IMR-90 (cell line): ENCODE measurements around the gene MT1G.
"Not testable (repeated sequence)": the region's sequence is repeated elsewhere in the genome, so short reads cannot be mapped to it uniquely, and the experiment has no call there.

Source experiments
- BHLHE40 ChIP-seq: fragments of 150-350 bp; IDR thresholded peaks from 2 replicates; pipeline ENCODE4 v1.6.1; 2016; ENCODE audit warnings: mild to moderate bottlenecking, low read depth, low read length
- CTCF ChIP-seq: conservative IDR thresholded peaks from 2 replicates; pipeline ENCODE4 v1.5.1; 2012; ENCODE audit warnings: mild to moderate bottlenecking, low read depth, low read length, improper control_type of control experiment
- FOS ChIP-seq: fragments of 150-350 bp; IDR thresholded peaks from 2 replicates; pipeline ENCODE4 v1.6.1; 2016; ENCODE audit warnings: low read depth, low read length
- MAFK ChIP-seq: IDR thresholded peaks from 2 replicates; pipeline ENCODE4 v1.6.1; 2012; ENCODE audit warnings: low read depth, low read length, improper control_type of control experiment
- MAZ ChIP-seq: IDR thresholded peaks from 2 replicates; pipeline ENCODE4 v1.6.1; 2012; ENCODE audit warnings: low read depth, mild to moderate bottlenecking, low read length, improper control_type of control experiment, moderate library complexity, borderline replicate concordance
- POLR2A ChIP-seq: IDR thresholded peaks from 2 replicates; pipeline ENCODE4 v1.6.1; 2012; ENCODE audit warnings: mild to moderate bottlenecking, low read depth, low read length
- RAD21 ChIP-seq: IDR thresholded peaks from 2 replicates; pipeline ENCODE4 v1.6.1; 2012; ENCODE audit warnings: low read length, improper control_type of control experiment
- RCOR1 ChIP-seq: IDR thresholded peaks from 2 replicates; pipeline ENCODE4 v1.6.1; 2012; ENCODE audit warnings: mild to moderate bottlenecking, low read length, improper control_type of control experiment; ENCODE audit not compliant: insufficient replicate concordance
- USF2 ChIP-seq: fragments of 150-350 bp; IDR thresholded peaks from 2 replicates; pipeline ENCODE4 v1.6.1; 2017; ENCODE audit warnings: mild to moderate bottlenecking, antibody characterized with exemption, low read length, low read depth

- TF ChIP-seq CTCF, BHLHE40, POLR2A, RCOR1, FOS, MAFK, RAD21, MAZ, USF2: not testable (repeated sequence)
Observed at GRCh38 chr16:56717532-56717931, 49.7 kb upstream of the MT1G start.
